ENCODE measurements around the gene IBA57.

- TF ChIP-seq CHD2 (IDR thresholded peaks at IDR 0.05; ENCODE audit: low read length, partially characterized antibody) (no peak), EP300 (IDR thresholded peaks at IDR 0.05) (no peak), CTCF (IDR thresholded peaks at IDR 0.05) (no peak), POLR2A (IDR thresholded peaks at IDR 0.05; ENCODE audit: low read length) (no peak), EHMT2 (IDR thresholded peaks at IDR 0.05; ENCODE audit: low read depth) (no peak), JUN (IDR thresholded peaks at IDR 0.05) (no peak), PBX3 (IDR thresholded peaks at IDR 0.05) (no peak), RNF2 (IDR thresholded peaks at IDR 0.05; ENCODE audit: borderline replicate concordance, low read depth) (no peak), RAD21 (conservative IDR thresholded peaks at IDR 0.05 in 1 of 2, IDR thresholded peaks at IDR 0.05 in 1 of 2) (no peak), USF2 (IDR thresholded peaks at IDR 0.05) (no peak), CBX8 (IDR thresholded peaks at IDR 0.05) (no peak), BHLHE40 (IDR thresholded peaks at IDR 0.05; ENCODE audit: low read depth, low read length) (no peak)
These were observed 8.5 kb upstream of the IBA57 start for GRCh38 chr1:228156941-228157728.

Measured in A549 (cell line).